HG03066 (cell line): ENCODE data around the gene PGLYRP3.

Experiments used
- ATAC-seq: cut with Tn5 transposase; IDR thresholded peaks from one replicate; pipeline ENCODE4 v1.9.1; 2021; ENCODE audit warnings: low read depth; ENCODE audit not compliant: unreplicated experiment

PGLYRP3 gene, protein sequence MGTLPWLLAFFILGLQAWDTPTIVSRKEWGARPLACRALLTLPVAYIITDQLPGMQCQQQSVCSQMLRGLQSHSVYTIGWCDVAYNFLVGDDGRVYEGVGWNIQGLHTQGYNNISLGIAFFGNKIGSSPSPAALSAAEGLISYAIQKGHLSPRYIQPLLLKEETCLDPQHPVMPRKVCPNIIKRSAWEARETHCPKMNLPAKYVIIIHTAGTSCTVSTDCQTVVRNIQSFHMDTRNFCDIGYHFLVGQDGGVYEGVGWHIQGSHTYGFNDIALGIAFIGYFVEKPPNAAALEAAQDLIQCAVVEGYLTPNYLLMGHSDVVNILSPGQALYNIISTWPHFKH

DNA sequence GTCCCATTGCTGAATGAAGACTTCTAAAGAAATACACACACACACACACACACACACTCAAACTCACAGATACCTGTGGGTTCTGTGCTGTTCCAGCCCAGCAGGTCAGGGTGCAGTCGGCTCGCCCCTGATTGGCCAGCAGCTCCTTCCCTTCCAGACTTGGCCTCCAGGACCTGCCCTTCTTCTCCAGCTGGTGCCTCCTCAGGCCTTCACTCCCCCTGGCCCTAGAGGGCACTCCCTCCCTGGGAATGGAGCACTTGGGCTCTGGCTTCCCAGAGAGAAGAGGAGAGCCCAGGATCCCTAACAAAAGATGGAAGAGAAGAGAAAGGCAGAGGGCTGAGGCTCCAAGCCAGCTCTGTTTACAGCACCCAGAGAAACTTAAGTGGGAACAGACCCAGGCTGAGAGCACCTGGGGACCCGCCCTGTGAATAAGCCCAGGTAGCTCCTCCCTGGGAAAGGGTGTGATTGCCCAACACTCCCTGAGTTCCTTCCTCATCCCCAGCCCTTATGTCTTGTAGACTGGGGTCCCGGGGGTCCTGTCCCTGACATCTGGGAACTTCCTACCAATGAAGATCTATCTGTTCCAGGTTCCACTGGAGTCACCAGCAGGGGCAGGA is at the start of gene PGLYRP3:
PGLYRP3 (minus strand) TSS at position 383 of the 617 bp plus-strand sequence. CDS start 2,287 bp downstream, outside the sequence.
- no peak for ATAC-seq

DNA sequence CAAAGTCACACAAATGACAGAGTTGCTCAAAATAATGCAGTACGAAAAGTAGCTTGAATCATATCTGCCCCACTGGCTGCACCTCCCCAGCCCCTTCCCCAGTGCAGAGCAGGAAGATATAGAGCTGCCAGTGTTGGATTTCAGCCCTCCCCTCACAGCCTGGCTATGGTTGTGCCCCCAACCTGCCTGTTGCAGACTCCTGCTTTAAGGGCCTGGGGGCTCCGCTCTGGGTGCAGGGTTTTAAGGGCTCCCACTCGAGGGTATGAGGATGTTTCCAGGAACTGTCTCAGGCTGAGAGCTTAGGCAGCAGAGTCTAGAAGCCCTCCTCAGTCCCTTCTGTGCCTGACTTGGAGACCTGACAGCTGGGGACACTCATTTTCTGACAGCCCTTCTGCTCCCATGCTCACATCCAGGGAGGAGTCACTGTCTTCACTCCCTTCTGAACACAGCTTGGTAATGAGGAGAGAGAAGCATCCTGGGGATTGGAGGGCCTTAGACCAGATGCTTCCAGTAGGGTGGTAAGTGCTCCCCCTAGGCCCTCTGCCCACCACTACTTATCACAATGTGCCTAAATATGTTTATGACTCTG is 49.5 kb upstream of the PGLYRP3 start:
- no peak for ATAC-seq

DNA sequence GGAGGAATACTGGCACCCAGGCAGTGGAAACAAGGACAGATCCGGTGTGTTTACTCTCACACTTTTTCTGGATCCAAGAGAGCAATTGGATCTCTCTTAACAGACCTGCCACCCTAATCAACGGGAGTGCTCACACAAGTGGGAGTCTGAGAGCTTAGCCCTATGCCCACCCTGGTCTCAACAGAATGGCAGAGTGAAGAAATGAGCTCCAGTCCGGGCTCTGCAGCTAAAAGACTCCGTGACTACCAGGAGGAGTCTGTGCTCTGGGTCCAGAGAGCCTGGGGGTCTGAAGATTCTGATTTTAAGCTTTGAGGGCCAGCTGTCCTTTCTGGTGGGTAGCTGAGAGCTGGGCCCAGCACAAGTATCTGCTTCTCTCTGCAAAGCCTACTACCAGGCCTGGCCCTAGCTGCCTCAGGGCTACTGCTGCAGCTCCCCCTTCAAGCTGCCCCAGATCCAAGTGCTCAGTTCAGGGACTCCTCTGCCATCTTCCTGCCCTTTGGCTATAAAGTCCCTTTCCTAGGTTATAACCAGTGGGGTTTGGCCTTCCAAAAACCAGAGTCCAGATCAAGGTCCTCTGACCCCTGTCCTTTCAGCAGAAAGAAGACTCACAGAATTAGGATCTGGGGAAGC is 48.8 kb upstream of the PGLYRP3 start:
- ATAC-seq = no peak

DNA sequence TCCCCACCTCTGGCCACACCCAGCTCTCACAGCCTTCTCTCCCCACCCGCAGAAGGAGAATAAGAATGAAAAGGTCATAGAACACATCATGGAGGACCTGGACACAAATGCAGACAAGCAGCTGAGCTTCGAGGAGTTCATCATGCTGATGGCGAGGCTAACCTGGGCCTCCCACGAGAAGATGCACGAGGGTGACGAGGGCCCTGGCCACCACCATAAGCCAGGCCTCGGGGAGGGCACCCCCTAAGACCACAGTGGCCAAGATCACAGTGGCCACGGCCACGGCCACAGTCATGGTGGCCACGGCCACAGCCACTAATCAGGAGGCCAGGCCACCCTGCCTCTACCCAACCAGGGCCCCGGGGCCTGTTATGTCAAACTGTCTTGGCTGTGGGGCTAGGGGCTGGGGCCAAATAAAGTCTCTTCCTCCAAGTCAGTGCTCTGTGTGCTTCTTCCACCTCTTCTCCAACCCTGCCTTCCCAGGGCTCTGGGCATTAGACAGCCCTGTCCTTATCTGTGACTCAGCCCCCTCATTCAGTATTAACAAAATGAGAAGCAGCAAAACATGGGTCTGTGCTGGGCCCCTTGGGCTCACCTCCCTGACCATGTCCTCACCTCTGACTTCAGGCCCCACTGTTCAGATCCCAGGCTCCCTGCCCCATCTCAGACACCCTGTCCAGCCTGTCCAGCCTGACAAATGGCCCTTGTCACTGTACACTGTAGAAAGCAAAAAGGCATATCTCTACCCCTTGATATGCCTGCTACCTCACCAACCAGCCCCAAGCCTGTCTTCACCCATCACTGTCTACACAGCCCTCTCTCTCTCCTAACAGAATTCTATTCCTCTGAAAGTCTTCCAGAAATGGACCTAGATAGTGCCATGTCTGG is 48.1 kb upstream of the PGLYRP3 start:
- no peak for ATAC-seq

DNA sequence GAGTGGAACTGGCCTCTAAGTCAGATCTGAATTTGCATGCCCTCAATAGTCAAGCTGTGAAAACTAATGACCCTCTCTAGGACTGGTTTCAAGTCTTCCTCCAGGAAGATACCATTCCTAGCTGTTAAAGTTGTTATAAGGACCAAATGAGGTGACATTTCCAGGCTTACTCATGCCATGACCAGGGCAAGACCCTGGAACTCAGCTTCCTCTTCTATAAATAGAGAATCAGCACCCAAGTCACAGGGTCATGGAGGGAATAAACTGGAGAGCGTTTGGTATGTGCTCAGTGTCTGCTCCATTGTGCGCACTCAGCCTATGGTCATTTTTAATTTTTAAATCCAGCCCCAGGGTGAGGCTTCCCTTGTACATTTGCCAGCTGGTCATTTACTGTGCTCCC is 47.4 kb upstream of the PGLYRP3 start:
- no peak for ATAC-seq

DNA sequence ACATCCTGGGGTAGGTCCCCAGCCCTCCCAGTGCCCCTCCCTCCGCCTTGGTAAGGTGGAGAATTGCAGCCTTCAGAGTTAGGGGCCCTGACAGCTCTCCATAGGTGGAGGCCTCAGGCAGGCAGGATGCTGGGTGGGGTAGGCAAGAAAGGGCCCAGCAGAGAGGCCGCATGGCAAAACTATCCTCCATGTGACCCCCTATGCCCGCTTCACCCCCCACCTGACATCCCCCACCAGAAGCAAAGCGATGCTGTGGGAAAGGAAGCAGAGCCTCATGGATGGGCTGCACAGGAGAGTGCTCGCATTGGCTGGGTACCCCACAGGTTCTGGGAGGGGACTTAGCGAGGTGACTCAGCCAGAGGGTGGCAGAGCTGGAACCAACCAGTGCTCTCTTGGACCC is 46.5 kb upstream of the PGLYRP3 start:
- no peak for ATAC-seq

DNA sequence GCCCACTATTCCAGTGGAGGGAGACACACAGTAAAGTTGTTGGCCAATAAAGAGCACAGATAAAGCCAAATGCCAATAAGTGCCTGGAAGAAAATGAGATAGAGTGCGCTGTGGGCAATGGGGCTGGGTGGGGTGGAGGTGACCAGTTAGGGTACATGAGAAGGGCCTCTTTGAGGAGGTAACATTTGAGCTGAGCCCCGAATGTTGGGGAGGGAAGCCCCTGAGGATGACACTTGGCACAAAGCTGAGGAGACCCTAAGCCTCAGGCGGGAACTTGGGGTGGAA is 45.9 kb upstream of the PGLYRP3 start:
- no peak for ATAC-seq

DNA sequence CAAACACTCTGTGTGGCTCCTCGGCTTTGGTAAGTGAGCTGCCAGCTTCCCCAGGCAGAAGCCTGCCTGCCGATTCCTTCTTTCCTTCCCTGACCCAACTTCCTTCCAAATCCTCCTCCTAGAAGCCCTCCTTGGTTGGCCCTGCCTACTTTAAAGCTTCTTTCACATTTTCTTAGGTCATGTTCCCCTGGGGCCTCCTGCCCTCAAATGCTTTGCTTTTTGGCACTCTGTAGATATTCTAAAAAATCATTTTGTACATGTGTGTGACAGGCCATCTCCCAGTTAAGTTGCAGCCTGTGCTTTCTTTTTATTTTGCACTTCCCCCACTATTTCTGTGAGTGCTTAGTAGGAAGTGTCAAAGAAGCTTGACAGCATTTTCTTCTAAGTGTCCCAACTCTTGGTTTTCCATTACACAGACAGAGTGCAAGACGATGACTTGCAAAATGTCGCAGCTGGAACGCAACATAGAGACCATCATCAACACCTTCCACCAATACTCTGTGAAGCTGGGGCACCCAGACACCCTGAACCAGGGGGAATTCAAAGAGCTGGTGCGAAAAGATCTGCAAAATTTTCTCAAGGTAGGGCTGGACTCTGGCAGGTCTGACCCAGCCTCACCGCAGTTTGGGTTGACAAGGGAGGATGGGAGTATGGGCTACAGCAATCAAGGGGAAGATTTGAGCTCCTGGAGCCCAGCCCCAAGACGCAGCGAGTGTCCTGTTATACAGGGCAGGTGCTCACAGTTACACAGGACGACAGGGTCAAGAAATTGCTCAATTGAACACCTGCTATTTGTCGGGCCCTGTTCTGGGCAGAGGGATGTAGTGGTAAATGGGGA is 45.3 kb upstream of the PGLYRP3 start, which contains the start of gene S100A9:
S100A9 (plus strand) TSS at position 2 of the 838 bp plus-strand sequence; CDS start at position 432, 430 bp downstream.
- no peak for ATAC-seq

DNA sequence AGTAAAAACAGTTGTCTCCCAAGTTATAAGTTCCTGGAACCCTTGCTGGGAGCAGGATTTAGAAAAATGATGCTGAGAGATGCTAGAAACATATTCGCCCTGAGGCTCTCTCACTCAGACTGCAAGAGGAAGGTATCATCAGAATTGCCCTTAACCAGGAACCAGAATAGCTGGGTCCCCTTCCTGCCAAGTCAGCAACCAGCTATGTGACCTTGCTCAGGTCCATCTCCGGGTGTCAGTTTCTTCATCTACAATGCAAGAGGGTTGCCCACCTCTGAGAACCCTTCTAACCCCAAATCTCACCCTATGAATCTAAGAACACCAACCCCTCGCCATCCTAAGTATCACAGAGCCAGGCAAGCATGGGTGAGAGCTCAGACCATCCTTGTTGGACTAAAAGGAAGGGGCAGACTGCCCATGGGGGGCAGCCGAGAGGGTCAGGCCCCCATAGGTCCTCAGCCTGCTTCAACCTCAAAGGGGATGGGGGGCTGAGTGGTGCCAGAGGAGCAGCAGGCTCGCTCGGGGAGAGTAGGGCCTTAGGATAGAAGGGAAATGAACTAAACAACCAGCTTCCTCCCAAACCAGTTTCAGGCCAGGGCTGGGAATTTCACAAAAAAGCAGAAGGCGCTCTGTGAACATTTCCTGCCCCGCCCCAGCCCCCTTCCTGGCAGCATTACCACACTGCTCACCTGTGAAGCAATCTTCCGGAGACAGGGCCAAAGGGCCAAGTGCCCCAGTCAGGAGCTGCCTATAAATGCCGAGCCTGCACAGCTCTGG is 44.5 kb upstream of the PGLYRP3 start:
- no peak for ATAC-seq

DNA sequence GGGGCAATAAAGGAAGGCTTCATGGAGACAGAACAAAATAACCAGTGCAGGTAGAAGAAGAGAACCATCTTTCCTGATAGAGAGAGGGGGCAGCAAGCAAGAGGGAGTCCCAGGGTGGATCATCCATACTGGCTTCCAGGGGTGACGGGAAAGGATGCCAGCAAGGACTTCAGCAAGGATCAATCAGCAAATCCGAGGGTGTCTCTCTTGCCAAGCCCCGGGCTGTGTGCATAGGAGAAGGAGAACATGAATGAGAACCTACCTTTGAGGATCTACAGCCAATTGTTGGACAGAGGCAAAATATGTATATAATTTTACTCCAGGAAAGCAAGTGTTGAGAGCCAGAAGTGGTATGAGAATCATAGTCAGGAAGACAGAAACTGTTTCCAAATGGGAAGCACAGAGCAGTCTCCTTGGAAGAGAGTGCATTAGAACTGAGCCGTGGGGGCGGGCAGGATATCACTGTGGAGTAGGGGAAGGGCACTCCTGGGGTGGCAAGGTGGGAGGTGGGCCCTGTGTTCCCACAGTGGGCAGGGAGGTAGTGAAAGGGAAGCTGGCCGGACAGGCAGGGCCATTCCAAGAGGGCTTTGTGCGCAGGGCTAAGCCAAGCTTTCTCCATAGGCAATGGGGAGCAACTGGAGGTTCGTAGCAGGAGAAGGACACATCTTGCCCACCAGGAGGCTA is 43.8 kb upstream of the PGLYRP3 start:
- ATAC-seq = no peak

DNA sequence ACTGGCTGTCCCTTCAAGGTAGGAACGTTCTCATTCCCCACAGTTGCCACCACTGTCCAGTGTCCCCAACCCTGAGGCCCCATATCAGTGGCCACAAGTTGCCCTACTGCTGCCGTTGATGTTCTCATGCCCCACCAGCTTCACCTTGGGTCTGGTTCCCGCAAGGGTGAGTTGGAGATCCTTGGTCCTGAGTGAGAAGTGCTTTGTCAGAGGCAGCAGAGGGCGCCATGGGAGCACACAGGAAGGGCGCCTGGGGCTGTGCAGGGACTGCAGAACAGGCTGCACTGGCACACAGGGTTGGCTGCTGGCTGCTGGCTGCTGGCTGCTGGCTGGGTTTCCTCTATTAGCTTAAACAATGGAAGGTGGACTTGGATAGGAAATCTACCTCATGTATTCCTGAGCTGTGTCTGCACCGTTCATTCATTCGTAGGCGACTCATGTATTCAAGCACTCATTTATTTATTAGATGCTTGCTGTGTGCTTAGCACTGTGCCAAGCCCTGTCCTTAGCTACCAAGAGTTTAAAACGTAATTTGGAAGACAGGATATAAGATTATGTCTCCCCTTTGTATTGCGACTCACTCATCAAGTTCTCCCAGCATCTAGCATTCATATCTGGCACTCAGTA is 42.8 kb upstream of the PGLYRP3 start:
- no peak for ATAC-seq

DNA sequence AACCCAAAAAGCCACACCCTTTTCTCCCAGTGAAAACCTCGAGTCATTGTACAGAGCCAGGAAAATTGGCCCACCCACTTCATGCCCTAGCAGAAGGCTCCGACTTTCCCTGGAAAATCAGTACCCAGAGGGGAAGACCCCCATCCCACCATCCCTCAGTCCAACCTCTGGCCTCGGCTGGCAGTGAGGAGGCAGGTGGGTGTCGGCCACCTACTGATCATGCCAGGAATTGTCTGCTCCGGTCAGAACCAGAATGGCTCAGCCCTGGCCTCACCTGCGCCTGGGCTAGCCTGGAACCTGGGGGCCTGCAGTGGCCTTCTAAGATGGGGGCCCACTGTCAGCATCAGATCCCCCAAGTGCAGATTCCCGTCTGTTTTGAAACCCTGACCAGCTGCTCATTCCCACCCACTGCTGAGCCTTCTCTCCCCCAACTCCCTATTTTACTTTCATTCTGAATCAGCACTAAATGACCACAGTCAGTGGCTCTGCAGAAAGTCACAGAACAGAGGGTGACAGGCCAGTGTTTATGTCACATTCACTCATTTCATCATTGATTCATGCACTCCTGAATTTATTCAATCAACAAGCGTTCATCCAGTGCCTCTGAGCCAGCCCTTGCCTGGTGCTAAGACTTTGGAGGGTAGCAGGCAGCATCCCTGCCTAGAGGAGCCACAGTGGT is 41.9 kb upstream of the PGLYRP3 start:
- ATAC-seq = no peak

DNA sequence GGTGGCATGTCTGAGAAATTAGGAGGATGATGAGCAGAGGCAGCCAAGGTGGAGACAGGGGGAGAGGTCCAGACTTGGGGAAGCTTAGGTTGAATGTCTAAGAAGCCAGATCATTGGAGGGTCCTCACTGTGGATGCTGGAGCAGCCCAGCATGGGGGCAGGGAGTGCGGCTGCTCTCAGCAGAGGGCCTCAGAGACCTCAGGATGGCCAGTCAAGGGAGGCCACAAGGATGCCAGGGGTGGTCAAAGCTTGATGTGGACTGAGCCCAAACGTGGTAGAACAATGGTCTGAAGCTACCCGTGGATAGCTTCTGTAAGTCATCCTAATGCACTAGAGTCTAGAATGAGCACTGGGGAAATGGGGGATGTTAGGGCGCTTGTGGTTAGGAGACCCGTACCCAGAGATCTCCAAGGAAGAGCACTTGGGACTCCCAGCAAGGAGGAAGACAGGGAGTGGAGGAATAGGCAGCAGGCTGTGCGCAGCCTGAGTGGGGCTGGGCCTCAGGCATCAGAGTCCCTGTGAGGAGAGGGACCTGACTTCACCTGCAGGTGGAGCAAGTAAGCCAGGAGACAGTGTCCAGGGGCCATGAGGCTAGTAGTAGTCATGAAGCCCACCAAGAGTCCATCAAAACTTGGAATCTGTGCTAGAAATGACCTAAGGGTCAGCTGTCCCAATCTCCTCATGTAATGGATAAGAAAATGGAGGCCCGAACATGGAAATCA is 40.6 kb upstream of the PGLYRP3 start:
- no peak for ATAC-seq

DNA sequence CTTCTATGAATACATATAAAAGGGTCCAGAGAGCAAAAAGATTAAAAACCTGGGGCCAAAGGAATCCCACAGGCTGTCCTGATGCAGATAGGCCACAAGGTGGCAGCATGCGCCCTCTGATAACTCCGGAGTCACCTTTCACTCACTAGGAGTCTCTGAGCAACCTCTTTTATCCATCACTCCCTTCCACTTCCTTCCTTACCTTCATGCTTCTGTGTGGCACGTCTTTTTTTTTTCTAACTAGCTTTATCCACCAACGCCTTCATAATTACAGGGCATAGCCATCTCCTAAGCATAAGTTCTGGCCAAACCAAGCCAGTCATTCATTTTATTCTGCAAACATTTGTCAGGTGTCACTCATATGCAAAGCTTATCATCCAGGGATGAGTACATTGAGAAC is 39.8 kb upstream of the PGLYRP3 start:
- ATAC-seq = peak; percentile 60

DNA sequence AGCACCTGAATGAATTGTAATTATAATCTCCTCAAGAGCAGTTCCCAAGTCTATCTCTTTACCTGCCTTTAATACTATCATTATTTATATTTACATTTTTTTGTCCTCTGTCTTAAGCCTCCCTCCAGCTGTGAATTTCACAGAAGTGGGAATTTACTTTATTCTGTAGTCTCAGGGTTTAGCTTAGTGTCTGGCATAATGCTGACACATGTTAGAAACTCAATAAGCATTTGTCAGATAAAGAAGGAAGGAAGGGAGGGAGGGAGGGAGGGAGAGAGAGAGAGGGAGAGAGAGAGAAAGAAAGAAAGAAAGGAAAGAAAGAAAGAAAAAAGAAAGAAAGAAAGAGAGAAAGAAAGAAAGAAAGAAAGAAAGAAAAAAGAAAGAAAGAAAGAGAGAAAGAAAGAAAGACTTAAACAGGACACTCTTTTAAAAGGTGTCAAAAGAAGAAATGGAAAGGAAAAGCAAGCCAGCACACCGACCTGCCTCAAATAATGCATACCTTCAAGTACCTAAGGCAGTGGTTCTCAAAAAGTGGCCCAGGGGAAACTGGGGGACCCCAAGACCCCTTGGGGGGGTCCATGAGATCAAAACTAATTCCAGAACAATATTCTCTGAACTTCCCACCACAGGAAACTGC is 37.7 kb upstream of the PGLYRP3 start:
- no peak for ATAC-seq
